ENCODE measurements around the gene HTT.

The HTT gene

GRCh38 chr4:3168029-3168428 lies 93.5 kb downstream of the HTT start:
- no peaks in the 10 kb centered on the region for H3K36me3 ChIP-seq (ENCODE audit: control insufficient read depth, insufficient read depth, low read length)
- TF ChIP-seq CTCF (IDR thresholded peaks at IDR 0.05) = no peak

GRCh38 chr4:3174371-3175338 lies 100.2 kb downstream of the HTT start:
- no peak for TF ChIP-seq CTCF (IDR thresholded peaks at IDR 0.05)
- H3K36me3 ChIP-seq (ENCODE audit: control insufficient read depth, insufficient read depth, low read length) = no peaks in the 10 kb centered on the region
- H3K4me3 ChIP-seq (ENCODE audit: low read depth, low read length) = no peak overlapping the region

More at GRCh38 chr4:3168029-3168428, 93.5 kb downstream of the HTT start:
- no peak overlapping the region for H3K27ac ChIP-seq
- H3K9ac ChIP-seq = no peak overlapping the region
- H3K4me1 ChIP-seq = no peaks in the 10 kb centered on the region
- H3K4me3 ChIP-seq (ENCODE audit: low read depth, low read length) = no peak overlapping the region
- H3K4me2 ChIP-seq (ENCODE audit: low read length) = no peak overlapping the region
- no peaks in the 10 kb centered on the region for H3K9me3 ChIP-seq (ENCODE audit: control insufficient read depth, low read length)
- no peaks in the 10 kb centered on the region for H3K27me3 ChIP-seq (ENCODE audit: control insufficient read depth, insufficient read depth, low read length)
- no peak overlapping the region for H2AFZ ChIP-seq
- no peaks in the 10 kb centered on the region for H3K79me2 ChIP-seq

GRCh38 chr4:3176367-3177229 lies 102.1 kb downstream of the HTT start:
- H3K4me1 ChIP-seq = no peaks in the 10 kb centered on the region
- H3K4me3 ChIP-seq (ENCODE audit: low read depth, low read length) = no peak overlapping the region
- H3K27me3 ChIP-seq (ENCODE audit: control insufficient read depth, insufficient read depth, low read length) = no peaks in the 10 kb centered on the region
- H3K9me3 ChIP-seq (ENCODE audit: control insufficient read depth, low read length) = no peaks in the 10 kb centered on the region
- H3K4me2 ChIP-seq (ENCODE audit: low read length) = no peak overlapping the region
- TF ChIP-seq CTCF (IDR thresholded peaks at IDR 0.05) = no peak
- H2AFZ ChIP-seq = no peak overlapping the region
- H3K79me2 ChIP-seq = no peaks in the 10 kb centered on the region
- no peak overlapping the region for H3K9ac ChIP-seq
- H3K27ac ChIP-seq = no peak overlapping the region
- H3K36me3 ChIP-seq (ENCODE audit: control insufficient read depth, insufficient read depth, low read length) = no peaks in the 10 kb centered on the region

More at GRCh38 chr4:3174371-3175338, 100.2 kb downstream of the HTT start:
- no peaks in the 10 kb centered on the region for H3K27me3 ChIP-seq (ENCODE audit: control insufficient read depth, insufficient read depth, low read length)
- H3K9ac ChIP-seq = no peak overlapping the region
- H3K4me2 ChIP-seq (ENCODE audit: low read length) = no peak overlapping the region
- no peaks in the 10 kb centered on the region for H3K79me2 ChIP-seq
- H3K4me1 ChIP-seq = no peaks in the 10 kb centered on the region
- H2AFZ ChIP-seq = no peak overlapping the region
- no peak overlapping the region for H3K27ac ChIP-seq
- no peaks in the 10 kb centered on the region for H3K9me3 ChIP-seq (ENCODE audit: control insufficient read depth, low read length)

GRCh38 chr4:3177426-3177825 lies 102.9 kb downstream of the HTT start:
- H3K27me3 ChIP-seq (ENCODE audit: control insufficient read depth, insufficient read depth, low read length) = no peaks in the 10 kb centered on the region
- H3K79me2 ChIP-seq = no peaks in the 10 kb centered on the region
- no peak overlapping the region for H3K27ac ChIP-seq
- no peaks in the 10 kb centered on the region for H3K36me3 ChIP-seq (ENCODE audit: control insufficient read depth, insufficient read depth, low read length)
- no peaks in the 10 kb centered on the region for H3K9me3 ChIP-seq (ENCODE audit: control insufficient read depth, low read length)
- no peak overlapping the region for H2AFZ ChIP-seq
- H3K4me2 ChIP-seq (ENCODE audit: low read length) = no peak overlapping the region
- TF ChIP-seq CTCF (IDR thresholded peaks at IDR 0.05) = no peak
- no peak overlapping the region for H3K4me3 ChIP-seq (ENCODE audit: low read depth, low read length)
- H3K9ac ChIP-seq = no peak overlapping the region
- no peaks in the 10 kb centered on the region for H3K4me1 ChIP-seq
